NCI-H510A (cell line): ENCODE measurements around the gene PARP14.
"Not testable (repeated sequence)": the region's sequence is repeated elsewhere in the genome, so short reads cannot be mapped to it uniquely, and the experiment has no call there.

Source experiments
- DNase-seq: peaks from one replicate; lab custom pipeline; 2025; lab: John Stamatoyannopoulos, UW

PARP14 gene

GRCh38 chr3:122680475-122681283 lies at the start of gene PARP14:
Gene PARP14 (plus strand): TSS chr3:122680839. CDS start chr3:122680884, 45 bp downstream.
- DNase-seq = no peak

- no peak for DNase-seq
Measured at GRCh38 chr3:122635789-122636188, 44.9 kb upstream of the PARP14 start.

- DNase-seq = no peak
Measured at GRCh38 chr3:122636697-122637096, 43.9 kb upstream of the PARP14 start.

- no peak for DNase-seq
Measured at GRCh38 chr3:122640437-122640999, 40.1 kb upstream of the PARP14 start.

GRCh38 chr3:122642935-122643334 lies 37.7 kb upstream of the PARP14 start:
- DNase-seq = no peak

GRCh38 chr3:122646146-122646988 lies 34.3 kb upstream of the PARP14 start:
- DNase-seq = no peak

GRCh38 chr3:122651233-122651907 lies 29.3 kb upstream of the PARP14 start:
- not testable (repeated sequence) for DNase-seq

- not testable (repeated sequence) for DNase-seq
Measured at GRCh38 chr3:122651962-122652361, 28.7 kb upstream of the PARP14 start.

- DNase-seq = not testable (repeated sequence)
Measured at GRCh38 chr3:122658336-122658735, 22.3 kb upstream of the PARP14 start.

- no peak for DNase-seq
Measured at GRCh38 chr3:122660297-122660974, 20.2 kb upstream of the PARP14 start.

GRCh38 chr3:122661633-122662032 lies 19.0 kb upstream of the PARP14 start:
- DNase-seq = no peak

- DNase-seq = no peak
Measured at GRCh38 chr3:122662505-122662904, 18.1 kb upstream of the PARP14 start.

- no peak for DNase-seq
Measured at GRCh38 chr3:122665226-122665786, 15.3 kb upstream of the PARP14 start.

- DNase-seq = no peak
Measured at GRCh38 chr3:122665881-122666280, 14.8 kb upstream of the PARP14 start.

GRCh38 chr3:122668930-122669730 lies 11.5 kb upstream of the PARP14 start:
- no peak for DNase-seq

- no peak for DNase-seq
Measured at GRCh38 chr3:122671553-122671952, 9.1 kb upstream of the PARP14 start.

GRCh38 chr3:122674339-122674738 lies 6.3 kb upstream of the PARP14 start:
- no peak for DNase-seq

- no peak for DNase-seq
Measured at GRCh38 chr3:122676759-122677158, 3.9 kb upstream of the PARP14 start.

- DNase-seq = no peak
Measured at GRCh38 chr3:122677216-122677615, 3.4 kb upstream of the PARP14 start.

GRCh38 chr3:122678506-122678905 lies 2.1 kb upstream of the PARP14 start:
- DNase-seq = no peak
